Occipital lobe (tissue), 2 donors: ENCODE measurements around the gene SRSF5. TPM values are rescaled to one million over a fixed set of nuclear protein-coding genes. Genes with fewer than 3 reads are reported as not detected.

Experiments
- DNase-seq: peaks from one replicate; lab custom pipeline; 2025; lab: John Stamatoyannopoulos, UW
- total RNA-seq: library from RNA; depleted of rRNA; stranded (reverse); fragments of >200 nt; gene quantifications from one replicate; pipeline ENCODE4 v1.2.3, GENCODE V29; 2014

The SRSF5 gene
- total RNA-seq, 1 donor from 2014 or later: 118 TPM

- no peak for DNase-seq
Observed at GRCh38 chr14:69770559-69770958, 3.6 kb downstream of the SRSF5 start.

DNA sequence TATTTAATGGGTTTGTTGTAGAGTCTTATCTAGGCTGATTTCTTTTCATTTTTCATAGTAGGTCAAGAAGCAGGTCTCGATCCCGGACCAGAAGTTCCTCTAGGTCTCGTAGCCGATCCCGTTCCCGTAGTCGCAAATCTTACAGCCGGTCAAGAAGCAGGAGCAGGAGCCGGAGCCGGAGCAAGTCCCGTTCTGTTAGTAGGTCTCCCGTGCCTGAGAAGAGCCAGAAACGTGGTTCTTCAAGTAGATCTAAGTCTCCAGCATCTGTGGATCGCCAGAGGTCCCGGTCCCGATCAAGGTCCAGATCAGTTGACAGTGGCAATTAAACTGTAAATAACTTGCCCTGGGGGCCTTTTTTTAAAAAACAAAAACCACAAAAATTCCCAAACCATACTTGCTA, 4.2 kb downstream of the SRSF5 start:
- no peak for DNase-seq

DNA sequence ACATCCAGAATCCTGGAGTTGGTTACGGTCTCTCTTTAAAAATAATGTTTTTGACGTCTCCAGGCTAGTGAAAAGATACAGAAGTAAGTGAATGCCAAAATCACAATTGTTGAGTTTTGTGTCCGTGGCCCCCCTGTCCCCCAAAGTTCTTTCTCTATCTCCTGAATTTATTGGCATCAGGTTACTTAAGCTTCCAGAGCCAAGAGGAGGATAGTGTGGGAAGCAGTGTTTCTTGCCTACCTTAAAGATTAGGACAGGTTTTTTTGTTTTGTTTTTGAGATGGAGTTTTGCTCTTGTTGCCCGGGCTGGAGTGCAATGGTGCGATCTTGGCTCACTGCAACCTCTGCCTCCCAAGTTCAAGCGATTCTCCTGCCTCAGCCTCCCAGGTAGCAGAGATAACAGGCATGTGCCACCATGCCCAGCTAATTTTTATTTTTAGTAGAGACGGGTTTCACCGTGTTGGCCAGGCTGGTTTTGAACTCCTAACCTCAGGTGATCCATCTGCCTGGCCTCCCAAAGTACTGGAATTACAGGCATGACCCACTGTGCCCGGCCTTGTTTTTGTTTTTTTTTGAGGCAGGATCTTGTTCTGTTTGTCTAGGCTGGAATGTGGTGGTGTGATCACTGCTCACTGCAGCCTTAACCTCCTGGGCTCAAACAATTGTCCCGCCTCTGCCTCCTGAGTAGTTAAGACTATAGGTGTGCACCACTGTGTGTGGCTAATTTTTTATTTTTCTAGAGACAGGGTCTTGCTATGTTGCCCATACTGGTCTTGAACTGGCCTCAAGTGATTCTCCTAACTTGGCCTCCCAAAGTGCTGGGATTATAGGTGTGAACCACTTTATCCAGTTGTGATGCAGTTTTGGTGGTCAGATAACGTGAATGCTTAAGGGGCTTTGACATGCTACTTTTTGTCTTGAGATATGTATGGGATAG, 5.4 kb downstream of the SRSF5 start:
- no peak for DNase-seq

DNA sequence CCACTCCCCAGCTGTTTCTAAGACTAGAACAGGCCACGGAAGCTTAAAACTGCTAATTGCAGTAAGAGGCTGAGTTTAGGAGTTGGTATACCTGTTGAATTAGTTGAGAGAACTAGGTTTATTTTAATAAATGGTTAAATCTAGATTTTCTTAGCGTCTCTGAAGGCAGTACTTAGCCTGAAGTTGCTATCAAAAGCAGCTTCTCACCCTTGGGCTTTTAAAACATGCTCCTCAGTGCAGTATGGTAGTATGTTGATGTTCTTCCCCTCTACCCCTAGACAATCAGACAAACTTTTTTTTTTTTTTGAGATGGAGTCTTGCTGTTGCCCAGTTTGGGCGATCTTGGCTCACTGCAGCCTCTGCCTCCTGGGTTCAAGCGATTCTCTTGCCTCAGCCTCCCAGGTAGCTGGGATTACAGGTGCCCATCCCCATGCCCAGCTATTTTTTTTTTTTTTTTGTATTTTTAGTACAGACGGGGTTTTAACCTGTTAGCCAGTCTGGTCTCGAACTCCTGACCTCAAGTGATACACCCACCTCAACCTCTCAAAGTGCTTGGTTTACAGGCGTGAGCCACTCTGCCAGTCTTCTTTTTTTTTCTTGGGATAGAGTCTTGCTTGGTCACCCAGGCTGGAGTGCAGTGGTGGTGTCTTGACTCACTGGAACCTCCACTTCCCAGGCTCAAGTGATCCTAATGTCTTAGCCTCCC, 6.8 kb downstream of the SRSF5 start:
- DNase-seq: no peak

DNA sequence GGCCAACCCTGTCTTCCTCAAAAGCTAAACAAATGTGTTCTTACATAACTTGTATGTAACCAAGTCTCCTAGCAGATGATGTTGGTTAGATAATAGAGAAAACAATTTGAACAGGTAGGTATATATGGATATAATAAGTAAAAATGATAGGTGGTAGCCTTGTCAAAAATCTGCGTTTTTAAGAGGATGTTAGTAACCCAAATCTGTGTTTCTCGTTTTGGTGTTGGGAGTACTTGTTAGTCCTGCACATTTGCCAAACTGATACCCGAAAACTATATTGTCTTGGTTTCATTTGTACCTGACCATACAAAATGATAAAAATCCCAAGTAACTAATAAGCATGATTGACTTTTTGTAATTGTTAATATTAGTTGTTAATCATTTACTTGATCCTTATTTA, 8.1 kb downstream of the SRSF5 start:
- DNase-seq: no peak

DNA sequence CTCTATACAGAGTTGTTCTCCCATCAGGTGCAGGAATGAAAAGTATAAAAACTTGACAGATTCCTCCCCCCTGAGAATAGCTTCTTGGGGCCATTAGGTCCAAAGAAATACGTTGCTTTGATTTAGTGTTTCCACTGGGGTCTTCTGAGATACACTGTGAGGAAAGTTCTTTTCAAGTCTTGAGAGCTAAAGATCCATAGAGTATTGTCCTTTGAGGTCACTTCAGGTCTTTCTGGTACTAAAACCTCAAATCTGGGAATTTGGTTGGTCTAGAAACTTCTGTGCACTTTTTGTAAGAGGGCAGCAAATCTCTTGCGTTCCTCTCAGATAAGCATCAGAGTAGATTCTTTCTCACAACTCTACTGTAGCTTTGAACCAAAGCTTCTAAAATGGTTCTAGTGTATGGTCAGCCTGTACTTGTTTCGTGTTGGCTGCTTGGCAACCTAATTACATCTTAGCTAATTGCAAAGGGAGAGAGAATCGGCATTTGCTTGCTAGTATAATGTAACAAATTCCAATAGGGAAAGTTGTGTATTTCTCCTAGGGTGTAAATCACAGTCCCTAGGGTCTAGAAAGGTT, 10.0 kb downstream of the SRSF5 start:
- DNase-seq: no peak

GRCh38 chr14:69779088-69779487, 12.1 kb downstream of the SRSF5 start:
- DNase-seq: no peak

GRCh38 chr14:69780092-69780491, 13.2 kb downstream of the SRSF5 start:
- DNase-seq: no peak

GRCh38 chr14:69780952-69781351, 14.0 kb downstream of the SRSF5 start:
- DNase-seq: no peak

DNA sequence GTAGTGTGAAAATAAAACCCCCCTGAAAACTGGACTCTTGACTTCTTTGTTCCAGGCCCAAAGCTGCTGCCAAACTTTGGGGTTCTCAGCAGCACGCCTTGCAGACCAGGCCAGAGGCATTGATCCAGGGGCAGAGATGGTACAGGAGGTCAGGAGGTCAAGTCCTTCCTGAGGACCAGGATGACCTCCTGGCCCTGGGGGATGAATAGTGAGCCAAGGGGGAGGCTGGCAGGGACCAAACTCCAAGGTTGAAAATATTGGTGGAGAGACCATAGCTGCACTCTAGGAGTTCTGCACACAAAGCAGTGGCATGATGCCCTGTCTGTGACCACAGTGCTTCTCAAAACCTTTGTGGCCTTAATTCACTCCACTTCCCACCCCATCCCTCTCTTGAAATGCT, 18.0 kb downstream of the SRSF5 start:
- DNase-seq: no peak

- DNase-seq: no peak
Observed at GRCh38 chr14:69786603-69787002, 19.7 kb downstream of the SRSF5 start.

- no peak for DNase-seq
Observed at GRCh38 chr14:69789118-69789640, 22.2 kb downstream of the SRSF5 start.

DNA sequence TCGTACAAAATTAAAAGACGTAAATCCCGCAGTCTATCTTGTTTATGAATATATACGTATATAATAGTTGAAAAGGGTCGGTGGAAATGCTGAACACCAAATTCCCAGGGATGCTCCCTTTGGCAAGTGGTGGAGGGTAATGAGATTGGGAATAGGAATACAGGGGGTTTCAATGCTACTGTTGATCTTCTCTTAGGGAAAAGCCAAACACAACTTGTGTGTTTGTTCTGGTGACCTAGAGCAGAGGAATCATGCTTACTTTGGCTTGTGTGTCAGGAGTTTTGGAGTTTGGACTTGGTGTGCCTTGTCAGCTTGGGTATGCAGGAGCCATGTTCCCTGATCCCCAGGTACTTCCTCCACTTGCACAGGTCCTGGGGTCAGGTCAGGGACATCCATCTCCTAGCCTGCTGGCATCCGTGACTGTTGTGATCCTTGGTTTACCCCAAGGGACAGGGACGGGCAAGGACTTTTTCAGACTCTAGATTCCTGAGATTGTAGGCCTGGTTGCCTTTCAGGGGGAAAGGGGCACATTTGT, 26.0 kb downstream of the SRSF5 start:
- no peak for DNase-seq

GRCh38 chr14:69794791-69795190, 27.8 kb downstream of the SRSF5 start:
- no peak for DNase-seq

- no peak for DNase-seq
Observed at GRCh38 chr14:69795691-69796090, 28.7 kb downstream of the SRSF5 start.

DNA sequence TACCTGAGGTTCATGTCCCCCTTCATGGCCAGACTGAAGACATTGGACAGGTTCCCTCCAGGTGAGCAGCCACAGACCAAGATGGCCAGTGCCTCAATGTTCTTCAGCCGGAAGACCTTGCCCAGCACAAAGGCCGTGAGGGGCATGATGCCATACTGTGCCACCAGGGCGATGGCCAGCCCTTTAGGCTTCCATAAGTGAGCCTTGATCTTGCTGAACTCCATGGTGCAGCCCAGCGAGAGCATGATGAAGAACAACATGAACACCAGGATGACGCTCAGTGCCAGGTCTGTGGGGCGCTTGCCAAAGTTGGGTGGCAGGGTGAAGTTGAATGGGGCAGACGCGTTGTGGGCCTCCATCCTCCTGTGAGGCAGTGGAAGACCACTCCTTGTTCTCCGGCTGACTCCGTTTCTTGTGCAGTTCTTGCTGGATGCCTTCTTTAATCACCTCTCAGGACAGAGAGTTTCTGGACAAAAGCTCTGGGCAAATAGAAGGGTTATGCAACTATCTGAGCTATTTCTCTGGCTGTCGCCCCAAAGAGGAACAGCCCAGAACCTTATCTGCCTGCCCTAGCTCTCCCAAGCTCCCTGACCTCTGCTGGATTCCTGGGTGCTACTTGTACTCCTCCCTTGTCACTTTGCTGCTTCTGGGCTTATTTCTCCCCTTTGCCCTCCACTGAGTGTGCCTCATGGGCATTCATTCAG, 30.0 kb downstream of the SRSF5 start, which contains the start of gene SLC10A1:
TSS of gene SLC10A1 (minus strand) at position 445 of the 704 bp plus-strand sequence. CDS start at position 359, 86 bp downstream.
- no peak for DNase-seq

DNA sequence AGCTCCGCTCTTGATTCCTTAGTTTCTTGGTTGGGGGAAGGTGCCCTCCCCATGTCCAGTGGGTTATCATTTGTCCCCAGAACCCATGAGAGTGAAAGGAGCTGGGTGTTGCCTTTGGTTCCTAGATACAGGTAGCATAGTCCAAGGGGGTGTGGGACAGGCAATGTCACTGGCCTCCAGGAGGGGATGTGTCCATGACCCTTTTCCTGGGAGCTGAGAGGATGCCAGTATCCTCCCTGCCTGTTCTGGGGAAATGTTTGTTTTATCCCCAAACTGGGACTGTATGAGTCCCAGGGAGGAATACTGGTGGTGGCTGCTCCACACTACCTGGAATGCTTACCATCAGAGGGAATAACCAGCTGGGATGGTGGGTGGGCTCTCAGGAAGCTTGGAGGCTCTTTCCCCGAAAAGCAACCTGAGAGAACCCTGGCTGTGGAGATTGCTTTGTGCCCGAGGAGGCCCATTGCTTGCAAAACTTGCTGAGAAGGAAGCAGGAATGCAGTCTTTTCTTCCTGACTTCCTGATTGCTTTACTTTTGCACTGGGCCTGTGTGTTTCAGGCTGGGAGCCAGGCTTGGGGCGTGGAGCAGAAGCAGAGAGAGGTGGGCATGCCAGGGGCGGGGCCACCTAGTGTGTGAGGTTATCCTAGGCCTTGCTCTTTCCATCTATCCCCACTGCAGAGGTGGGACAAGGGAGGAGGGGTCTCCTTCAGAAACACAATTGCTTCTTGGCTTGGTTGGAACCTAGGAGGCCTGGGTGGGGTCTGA, 30.8 kb downstream of the SRSF5 start:
- DNase-seq: no peak

- DNase-seq: no peak
Observed at GRCh38 chr14:69798339-69798735, 31.4 kb downstream of the SRSF5 start.

- DNase-seq: no peak
Observed at GRCh38 chr14:69803753-69804152, 36.8 kb downstream of the SRSF5 start.

GRCh38 chr14:69804902-69805301, 38.0 kb downstream of the SRSF5 start:
- no peak for DNase-seq
